ENCODE results near the gene ABO.

DNA sequence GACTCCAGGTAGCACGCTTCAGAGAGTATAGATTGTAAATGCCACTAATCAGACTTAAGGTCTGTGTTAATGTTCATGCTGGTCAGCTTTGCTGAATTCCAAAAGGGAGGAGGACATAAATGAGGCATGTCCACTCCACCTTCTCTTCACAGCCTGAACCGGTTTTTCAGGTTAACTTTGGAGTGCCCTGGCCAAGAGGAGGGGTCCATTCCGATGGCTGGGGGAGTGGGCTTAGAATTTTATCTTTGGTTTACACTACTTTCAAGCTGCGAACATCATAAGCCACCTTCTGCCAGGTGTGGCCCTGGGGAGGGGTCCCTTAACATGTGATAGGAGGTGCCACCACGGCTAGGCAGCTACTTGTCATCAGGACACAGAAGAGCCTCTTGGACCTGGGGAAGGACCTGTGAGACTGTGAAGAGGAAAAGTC, 24.2 kb downstream of the ABO start:
- no peak for TF ChIP-seq POLR2A (IDR thresholded peaks at IDR 0.05)
- TF ChIP-seq, protein P1, sequence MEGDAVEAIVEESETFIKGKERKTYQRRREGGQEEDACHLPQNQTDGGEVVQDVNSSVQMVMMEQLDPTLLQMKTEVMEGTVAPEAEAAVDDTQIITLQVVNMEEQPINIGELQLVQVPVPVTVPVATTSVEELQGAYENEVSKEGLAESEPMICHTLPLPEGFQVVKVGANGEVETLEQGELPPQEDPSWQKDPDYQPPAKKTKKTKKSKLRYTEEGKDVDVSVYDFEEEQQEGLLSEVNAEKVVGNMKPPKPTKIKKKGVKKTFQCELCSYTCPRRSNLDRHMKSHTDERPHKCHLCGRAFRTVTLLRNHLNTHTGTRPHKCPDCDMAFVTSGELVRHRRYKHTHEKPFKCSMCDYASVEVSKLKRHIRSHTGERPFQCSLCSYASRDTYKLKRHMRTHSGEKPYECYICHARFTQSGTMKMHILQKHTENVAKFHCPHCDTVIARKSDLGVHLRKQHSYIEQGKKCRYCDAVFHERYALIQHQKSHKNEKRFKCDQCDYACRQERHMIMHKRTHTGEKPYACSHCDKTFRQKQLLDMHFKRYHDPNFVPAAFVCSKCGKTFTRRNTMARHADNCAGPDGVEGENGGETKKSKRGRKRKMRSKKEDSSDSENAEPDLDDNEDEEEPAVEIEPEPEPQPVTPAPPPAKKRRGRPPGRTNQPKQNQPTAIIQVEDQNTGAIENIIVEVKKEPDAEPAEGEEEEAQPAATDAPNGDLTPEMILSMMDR (IDR thresholded peaks at IDR 0.05): no peak
